ENCODE results near the gene KIAA0586. TPM values are rescaled to one million over a fixed set of nuclear protein-coding genes. Genes with fewer than 3 reads are reported as not detected.

KIAA0586 gene
- total RNA-seq, 4 donors from 2014 or later: 10.0 to 13.9 (median 11.9) TPM

DNA sequence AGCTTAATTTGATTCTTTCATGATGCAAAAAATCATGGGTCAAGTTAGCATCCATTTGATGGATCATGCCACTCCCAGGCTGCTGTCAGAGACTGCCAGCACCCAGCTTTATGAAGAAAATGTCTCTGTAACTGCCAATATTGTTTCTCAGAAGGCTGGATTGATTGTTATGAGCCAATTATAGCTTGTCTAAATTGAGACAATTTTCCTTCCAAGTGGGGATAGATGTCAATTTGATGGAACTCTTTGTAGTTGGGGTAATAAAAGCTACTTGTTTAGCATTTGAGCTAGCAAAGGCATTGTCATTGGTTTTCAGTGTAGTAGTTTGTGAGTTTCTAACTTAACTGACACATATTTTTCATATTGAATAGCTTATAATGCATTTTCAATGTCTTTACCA, 128.1 kb downstream of the KIAA0586 start:
- in situ Hi-C loops (cut with MboI; ENCODE audit: low sequenced_read_pairs in 4 of 4): no loop called here
- no peak for TF ChIP-seq POLR2A (IDR thresholded peaks at IDR 0.05)
- TF ChIP-seq, protein P1, sequence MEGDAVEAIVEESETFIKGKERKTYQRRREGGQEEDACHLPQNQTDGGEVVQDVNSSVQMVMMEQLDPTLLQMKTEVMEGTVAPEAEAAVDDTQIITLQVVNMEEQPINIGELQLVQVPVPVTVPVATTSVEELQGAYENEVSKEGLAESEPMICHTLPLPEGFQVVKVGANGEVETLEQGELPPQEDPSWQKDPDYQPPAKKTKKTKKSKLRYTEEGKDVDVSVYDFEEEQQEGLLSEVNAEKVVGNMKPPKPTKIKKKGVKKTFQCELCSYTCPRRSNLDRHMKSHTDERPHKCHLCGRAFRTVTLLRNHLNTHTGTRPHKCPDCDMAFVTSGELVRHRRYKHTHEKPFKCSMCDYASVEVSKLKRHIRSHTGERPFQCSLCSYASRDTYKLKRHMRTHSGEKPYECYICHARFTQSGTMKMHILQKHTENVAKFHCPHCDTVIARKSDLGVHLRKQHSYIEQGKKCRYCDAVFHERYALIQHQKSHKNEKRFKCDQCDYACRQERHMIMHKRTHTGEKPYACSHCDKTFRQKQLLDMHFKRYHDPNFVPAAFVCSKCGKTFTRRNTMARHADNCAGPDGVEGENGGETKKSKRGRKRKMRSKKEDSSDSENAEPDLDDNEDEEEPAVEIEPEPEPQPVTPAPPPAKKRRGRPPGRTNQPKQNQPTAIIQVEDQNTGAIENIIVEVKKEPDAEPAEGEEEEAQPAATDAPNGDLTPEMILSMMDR (IDR thresholded peaks at IDR 0.05 in 4 of 5, conservative IDR thresholded peaks at IDR 0.05 in 1 of 5): no peak
- Histone ChIP-seq H3K27ac (no peak overlapping the region), H3K9me3 (no peaks in the 10 kb centered on the region), H3K4me3 (no peak overlapping the region), H3K4me1 (no peaks in the 10 kb centered on the region), H3K27me3 (no peaks in the 10 kb centered on the region), H3K36me3 (no peaks in the 10 kb centered on the region)
- ATAC-seq (no peak), DNase-seq (no peak)
- intact Hi-C loops (cut with DNase I; ENCODE audit: low total_unique reads): no loop called here

DNA sequence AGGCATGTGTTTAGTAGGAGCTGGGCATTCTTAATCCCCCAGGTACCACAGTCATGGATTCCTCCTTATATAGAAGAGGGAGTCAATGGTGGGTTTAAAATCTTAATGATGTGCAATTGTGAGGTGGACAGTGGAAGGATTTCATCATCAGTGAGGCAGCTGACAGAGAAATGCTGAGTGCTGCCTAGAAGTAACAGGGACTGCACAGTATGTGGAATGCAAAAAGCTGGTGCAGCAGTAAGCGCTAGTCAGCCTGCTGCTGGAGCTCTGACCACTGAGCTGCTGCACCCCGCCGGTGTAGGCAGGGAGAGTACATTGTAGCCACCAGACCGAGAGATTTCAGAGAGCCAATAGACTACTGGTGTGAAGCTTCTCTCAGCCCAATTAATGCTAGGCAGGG, 129.7 kb downstream of the KIAA0586 start:
- TF ChIP-seq POLR2A (IDR thresholded peaks at IDR 0.05): no peak
- TF ChIP-seq, protein P1 (IDR thresholded peaks at IDR 0.05 in 4 of 5, conservative IDR thresholded peaks at IDR 0.05 in 1 of 5): no peak
- intact Hi-C loops (cut with DNase I; ENCODE audit: low total_unique reads): no loop called here
- Histone ChIP-seq H3K36me3 (no peaks in the 10 kb centered on the region), H3K27me3 (no peaks in the 10 kb centered on the region), H3K4me1 (no peaks in the 10 kb centered on the region), H3K27ac (no peak overlapping the region), H3K9me3 (no peaks in the 10 kb centered on the region), H3K4me3 (no peak overlapping the region)
- ATAC-seq (no peak), DNase-seq (no peak)
- in situ Hi-C loops (cut with MboI; ENCODE audit: low sequenced_read_pairs in 4 of 4): no loop called here

DNA sequence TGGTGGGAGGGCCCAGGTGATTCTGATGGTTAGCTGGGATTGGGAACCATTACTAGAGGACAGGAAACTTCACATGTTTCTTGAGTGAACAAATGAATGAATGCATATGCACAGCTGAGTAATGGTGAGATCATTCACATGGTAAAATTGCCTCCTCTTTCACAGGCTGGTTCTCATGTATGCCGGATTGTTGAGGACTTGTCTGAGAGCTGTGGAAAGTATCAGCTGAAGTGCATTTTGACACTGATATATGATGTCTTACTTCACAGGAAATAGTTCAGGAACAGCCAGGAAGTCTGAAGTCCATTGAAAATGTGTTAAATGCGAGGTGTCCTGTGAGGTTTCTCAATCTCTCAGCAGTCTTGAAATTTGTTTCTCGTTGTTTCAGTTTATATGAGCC, 132.7 kb downstream of the KIAA0586 start:
- no peaks in the 10 kb centered on the region for H3K36me3 ChIP-seq
- H3K27me3 ChIP-seq: no peaks in the 10 kb centered on the region
- DNase-seq (no peak), ATAC-seq (no peak)
- in situ Hi-C loops (cut with MboI; ENCODE audit: low sequenced_read_pairs in 4 of 4) (no loop called here), intact Hi-C loops (cut with DNase I; ENCODE audit: low total_unique reads) (no loop called here)
- H3K4me3 ChIP-seq: no peak overlapping the region
- H3K9me3 ChIP-seq: no peaks in the 10 kb centered on the region
- TF ChIP-seq, protein P1 (IDR thresholded peaks at IDR 0.05 in 4 of 5, conservative IDR thresholded peaks at IDR 0.05 in 1 of 5): no peak
- TF ChIP-seq POLR2A (IDR thresholded peaks at IDR 0.05): no peak
- no peak overlapping the region for H3K27ac ChIP-seq
- no peaks in the 10 kb centered on the region for H3K4me1 ChIP-seq

DNA sequence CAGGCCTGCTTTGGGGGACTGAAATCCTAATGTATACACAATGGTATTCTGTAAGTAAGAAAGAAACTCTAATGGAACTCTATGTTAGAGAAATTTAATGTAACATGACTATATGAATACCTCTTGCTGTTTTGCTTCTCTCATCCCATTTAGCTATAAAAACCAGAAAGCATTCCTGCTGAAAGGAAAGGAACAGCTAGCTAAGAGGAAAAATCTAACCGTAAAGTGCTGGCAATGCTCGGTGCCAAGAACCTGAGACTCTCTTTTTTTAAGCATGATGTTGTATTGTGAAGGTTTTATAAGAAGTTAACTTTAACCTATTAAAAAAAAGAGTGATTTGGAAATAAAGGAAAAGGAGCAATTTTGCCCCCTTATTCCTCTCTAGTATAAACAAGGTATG, 134.6 kb downstream of the KIAA0586 start:
- H3K9me3 ChIP-seq: no peaks in the 10 kb centered on the region
- H3K4me1 ChIP-seq: no peaks in the 10 kb centered on the region
- no peaks in the 10 kb centered on the region for H3K36me3 ChIP-seq
- no peak overlapping the region for H3K4me3 ChIP-seq
- H3K27me3 ChIP-seq: no peaks in the 10 kb centered on the region
- intact Hi-C loops (cut with DNase I; ENCODE audit: low total_unique reads): no loop called here
- H3K27ac ChIP-seq: no peak overlapping the region
- in situ Hi-C loops (cut with MboI; ENCODE audit: low sequenced_read_pairs in 4 of 4): no loop called here
- no peak for DNase-seq
- TF ChIP-seq, protein P1 (IDR thresholded peaks at IDR 0.05 in 4 of 5, conservative IDR thresholded peaks at IDR 0.05 in 1 of 5): no peak
- TF ChIP-seq POLR2A (IDR thresholded peaks at IDR 0.05): no peak
- ATAC-seq: no peak

DNA sequence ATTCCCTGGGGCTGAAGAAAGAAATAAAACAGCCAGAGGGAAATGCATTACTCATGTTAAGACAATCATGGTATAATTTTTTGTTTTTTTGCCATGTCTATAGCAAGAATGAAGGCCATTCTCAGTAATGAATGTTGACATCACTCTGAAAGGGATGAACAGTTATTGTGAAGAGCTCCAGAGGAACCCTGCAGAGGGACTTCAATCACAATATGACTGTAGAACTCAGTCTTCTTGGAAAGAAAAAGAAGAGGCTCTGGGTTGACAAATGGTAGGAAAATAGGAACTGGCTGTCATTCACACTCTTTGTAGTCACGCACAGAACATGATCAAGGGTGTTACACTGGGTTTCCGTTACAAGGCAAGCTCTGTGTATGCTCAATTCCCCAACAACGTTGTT, 136.5 kb downstream of the KIAA0586 start:
- H3K36me3 ChIP-seq: no peaks in the 10 kb centered on the region
- no peaks in the 10 kb centered on the region for H3K27me3 ChIP-seq
- in situ Hi-C loops (cut with MboI; ENCODE audit: low sequenced_read_pairs in 4 of 4): no loop called here
- DNase-seq (no peak), ATAC-seq (no peak)
- no peaks in the 10 kb centered on the region for H3K4me1 ChIP-seq
- TF ChIP-seq, protein P1 (IDR thresholded peaks at IDR 0.05 in 4 of 5, conservative IDR thresholded peaks at IDR 0.05 in 1 of 5): no peak
- TF ChIP-seq POLR2A (IDR thresholded peaks at IDR 0.05): no peak
- H3K9me3 ChIP-seq: no peaks in the 10 kb centered on the region
- H3K27ac ChIP-seq: no peak overlapping the region
- no peak overlapping the region for H3K4me3 ChIP-seq
- intact Hi-C loops (cut with DNase I; ENCODE audit: low total_unique reads): no loop called here
